Right cardiac atrium (tissue), 5 donors: Measurements from ENCODE around the gene HSPD1. TPM values are rescaled to one million over a fixed set of nuclear protein-coding genes. Genes with fewer than 3 reads are reported as not detected.
"Not testable (repeated sequence)": the region's sequence is repeated elsewhere in the genome, so short reads cannot be mapped to it uniquely, and the experiment has no call there.

Source experiments
- ATAC-seq, 2 donors: fragments of 200-7000 bp; cut with Tn5 transposase; one replicate each; pipeline versions ENCODE4 v1.8.0 to v1.9.1; 2020; ENCODE audit warnings: moderate library complexity in 2 of 2, mild to moderate bottlenecking in 1 of 2
- DNase-seq, 3 donors: peaks; one replicate each; pipeline ENCODE4 v3.0.0-alpha.2; 2020
- H3K27ac ChIP-seq: one replicate; pipeline ENCODE4 v1.5.1; 2013; ENCODE audit warnings: mild to moderate bottlenecking, low read length, control low read depth, moderate library complexity
- H3K27me3 ChIP-seq: one replicate; pipeline ENCODE4 v1.6.1; 2013; ENCODE audit not compliant: control insufficient read depth, insufficient read depth
- H3K4me1 ChIP-seq: one replicate; pipeline ENCODE4 v1.6.1; 2013; ENCODE audit warnings: low read length; ENCODE audit not compliant: control insufficient read depth, insufficient read depth
- H3K4me3 ChIP-seq: one replicate; pipeline ENCODE4 v1.5.1; 2013; ENCODE audit warnings: low read length, control low read depth
- H3K9me3 ChIP-seq: one replicate; pipeline ENCODE4 v1.6.1; 2013; ENCODE audit warnings: low read length; ENCODE audit not compliant: control insufficient read depth
- WGBS: extraction: QIAGEN DNeasy Blood & Tissue Kit; methylation state at CpG from one replicate; pipeline ENCODE4 v1.1.7; 2013; 5-methylcytosine and 5-hydroxymethylcytosine counted together
- intact Hi-C, 4 donors: fragments of 100-400 bp; cut with DNase I; formaldehyde crosslinking; loops; one replicate each; pipeline versions ENCODE4 v1.11.0 to v1.14.0; 2022 to 2023
- polyA plus RNA-seq: library from polyadenylated mRNA; stranded (reverse); fragments of 200-250 nt; gene quantifications from one replicate; pipeline ENCODE4 v1.2.3, GENCODE V29; 2013
- total RNA-seq, 4 donors: library from RNA; stranded (reverse); fragmentation: NEBNext Ultra II Directional; extraction: Animal tissue kit (Norgen Biotek cat#: 25700); gene quantifications; one replicate each; pipeline ENCODE4 v1.2.1, GENCODE V29; 2021
- donor health status: healthy with polysubstance abuse.
- donor health status: DM: no; HTN: yes; CAD: no.
- donor health status: DM: no; HTN: no; CAD: no.
- donor health status: DM: no; HTN: yes; CAD: no; lungs with severe emphysema.
- donor health status: DM: yes; HTN: yes; CAD: no.

Gene HSPD1
- total and polyA plus RNA-seq, 5 donors, result 111 to 182 (median 169) TPM

DNA sequence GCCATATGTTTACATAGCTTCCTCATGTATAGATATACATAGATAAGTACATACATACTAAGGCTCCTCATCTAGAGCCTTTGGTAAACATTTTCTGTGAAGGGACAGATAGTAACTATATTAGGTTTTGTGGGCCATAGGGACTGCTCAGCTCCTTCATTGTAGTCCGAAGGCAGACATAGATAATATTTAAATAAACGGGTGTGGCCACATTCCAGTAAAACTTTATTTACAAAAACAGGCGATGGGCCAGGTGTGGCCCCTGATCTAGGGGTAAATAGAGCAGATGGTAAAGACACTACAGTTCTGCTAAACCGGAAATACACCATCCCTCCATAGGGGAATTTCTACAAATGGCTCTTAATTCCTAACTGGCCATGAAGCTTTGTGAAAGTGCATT, 39.0 kb downstream of the HSPD1 start:
- no peak overlapping the region for H3K27ac ChIP-seq
- WGBS, result 84% methylated on average over 4 of the region's 4 CpGs

DNA sequence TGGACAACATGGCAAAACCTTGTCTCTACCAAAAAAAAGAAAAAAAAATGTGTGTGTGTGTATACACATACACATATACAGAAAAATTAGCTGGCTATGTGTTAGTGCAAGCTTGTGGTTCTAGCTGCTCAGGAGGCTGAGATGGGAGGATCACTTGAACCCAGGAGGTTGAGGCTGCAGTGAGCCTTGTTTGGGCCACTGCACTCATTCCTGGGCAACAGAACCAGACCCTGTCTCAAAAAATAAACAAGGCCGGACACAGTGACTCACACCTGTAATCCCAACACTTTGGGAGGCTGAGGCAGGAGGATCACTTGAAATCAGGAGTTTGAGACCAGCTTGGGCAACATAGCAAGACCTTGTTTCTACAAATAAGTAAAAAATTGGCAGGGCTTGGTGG, 44.2 kb downstream of the HSPD1 start:
- Histone ChIP-seq H3K4me3 (no peak overlapping the region), H3K27me3 (no peaks in the 10 kb centered on the region), H3K27ac (no peak overlapping the region), H3K4me1 (peaks cover 3% of the 10 kb centered on the region), H3K9me3 (no peaks in the 10 kb centered on the region)
- no peak for DNase-seq
- WGBS, result 98% methylated on average over 1 of the region's 1 CpG
- intact Hi-C loops, result no loop called here
- ATAC-seq, result no peak

More for the DNA sequence above, 39.0 kb downstream of the HSPD1 start:
- no peak for DNase-seq
- Histone ChIP-seq H3K27me3 (no peaks in the 10 kb centered on the region), H3K4me3 (no peak overlapping the region), H3K9me3 (no peaks in the 10 kb centered on the region), H3K4me1 (peaks cover 3% of the 10 kb centered on the region)
- ATAC-seq, result no peak
- intact Hi-C loops, result no loop called here

DNA sequence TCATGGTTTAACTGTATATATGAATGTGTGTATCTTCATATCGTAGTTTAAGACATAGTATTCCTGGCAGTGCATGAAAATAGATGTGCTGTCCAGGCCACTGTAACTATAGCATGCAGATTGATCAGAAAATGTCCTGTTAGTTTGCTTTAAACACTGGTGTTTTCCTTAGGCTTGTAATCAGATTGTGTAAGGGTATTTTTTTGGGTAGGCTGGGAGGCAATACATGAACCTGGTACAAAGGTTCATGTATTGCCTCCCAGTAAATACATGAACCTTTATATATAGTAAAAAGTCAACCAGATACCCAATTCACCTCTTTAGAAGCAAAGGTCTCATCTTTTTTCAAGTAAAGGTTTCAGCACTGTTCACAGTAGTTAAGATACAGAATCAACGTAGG, 44.7 kb downstream of the HSPD1 start:
- WGBS, result 68% methylated on average over 2 of the region's 2 CpGs
- Histone ChIP-seq H3K4me1 (peaks cover 3% of the 10 kb centered on the region), H3K4me3 (peak overlapping the region; percentile 90), H3K27ac (no peak overlapping the region), H3K9me3 (no peaks in the 10 kb centered on the region), H3K27me3 (no peaks in the 10 kb centered on the region)
- no peak for DNase-seq
- intact Hi-C loops, result no loop called here
- ATAC-seq, result no peak

DNA sequence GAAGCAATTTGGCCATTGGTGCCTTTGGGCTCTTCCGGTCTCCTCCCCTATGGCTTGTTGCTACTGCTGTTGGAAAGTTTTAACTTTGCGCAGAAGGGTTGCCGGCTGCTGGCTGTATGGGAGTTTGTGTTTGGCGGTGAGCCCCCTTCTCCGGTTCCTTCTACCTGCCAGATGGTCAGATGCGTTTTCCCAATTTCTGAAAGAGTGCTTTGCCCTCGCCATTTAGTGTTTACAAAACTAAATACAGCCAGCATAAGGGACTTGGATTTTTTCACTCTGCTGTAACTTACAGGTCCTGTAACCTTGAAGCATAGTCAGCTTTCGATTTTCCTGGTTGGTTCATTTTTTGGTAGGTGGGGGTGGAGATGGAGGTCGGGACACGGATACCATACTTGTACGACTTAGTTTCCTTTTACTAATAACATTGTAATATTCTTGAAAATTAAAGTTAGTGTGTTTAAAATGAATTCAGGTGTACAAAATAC, 45.7 kb downstream of the HSPD1 start:
- no peaks in the 10 kb centered on the region for H3K4me1 ChIP-seq
- H3K4me3 ChIP-seq, result peak overlapping the region; percentile 90
- no peaks in the 10 kb centered on the region for H3K27me3 ChIP-seq
- peak overlapping the region; percentile 99 for H3K27ac ChIP-seq
- H3K9me3 ChIP-seq, result no peaks in the 10 kb centered on the region
- peak; percentile 75 to 86 for ATAC-seq
- DNase-seq, result no peak
- intact Hi-C loops, result no loop called here
- WGBS, result under 1% methylated on average over 11 of the region's 11 CpGs

DNA sequence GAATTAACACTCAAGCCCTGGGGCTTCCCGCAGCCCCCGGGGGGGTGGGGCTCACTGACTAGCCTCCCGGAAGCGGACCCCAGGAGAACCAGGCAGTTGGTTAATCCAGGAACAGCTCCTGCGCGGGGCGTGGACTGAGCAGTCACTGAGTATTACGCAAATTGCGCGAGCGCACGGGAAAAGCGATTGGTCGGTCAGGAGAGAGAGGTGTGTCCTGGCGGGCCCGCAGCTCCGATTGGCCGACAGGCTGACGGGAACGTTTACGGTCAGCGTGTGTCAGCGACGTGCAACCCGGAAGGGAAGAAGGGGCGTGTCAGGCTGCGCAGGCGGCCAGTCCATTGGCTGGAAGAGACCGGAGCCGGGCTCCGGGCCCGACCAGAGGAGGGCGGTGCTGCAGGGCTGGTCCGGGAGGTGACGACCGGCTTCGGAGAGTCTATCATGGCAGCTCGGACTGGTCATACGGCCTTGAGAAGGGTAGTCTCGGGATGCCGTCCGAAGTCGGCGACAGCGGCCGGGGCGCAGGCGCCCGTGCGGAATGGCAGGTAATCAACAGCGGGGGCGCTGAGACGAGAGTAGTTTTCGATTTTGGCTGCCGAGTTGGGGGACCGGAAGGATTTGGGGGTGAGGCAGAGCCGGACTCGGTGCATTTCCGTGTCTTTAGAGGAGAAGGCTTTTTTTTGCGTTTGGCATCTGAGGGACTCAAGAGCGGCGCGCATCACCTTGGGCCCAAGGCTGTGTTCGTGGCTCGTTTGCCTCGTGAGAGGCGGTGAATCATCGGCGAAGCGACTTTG, 46.3 kb downstream of the HSPD1 start, which contains the start of gene COQ10B:
COQ10B (plus strand) TSS at position 430 of the 791 bp plus-strand sequence; CDS start at position 439, 9 bp downstream.
- intact Hi-C loops, result no loop called here

DNA sequence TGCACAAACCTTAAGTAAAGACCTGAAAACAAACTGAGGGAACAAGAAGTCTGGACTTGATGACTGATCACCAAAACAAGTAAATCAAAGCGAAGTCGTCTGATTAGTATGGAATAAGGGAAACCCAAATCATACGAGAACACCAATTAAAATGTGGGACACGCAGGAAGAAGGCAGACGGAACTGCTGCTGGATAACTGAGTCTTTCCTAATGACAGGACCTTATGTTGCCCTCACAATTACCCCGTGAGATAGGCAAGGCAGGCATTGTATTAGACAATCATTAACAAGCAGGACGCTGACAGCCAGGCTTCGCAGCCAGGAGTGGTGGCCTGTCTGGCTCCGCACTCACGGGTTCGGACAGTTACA, 46.9 kb downstream of the HSPD1 start:
- 2% methylated on average over 11 of the region's 11 CpGs for WGBS
- no peak for DNase-seq
- peak overlapping the region; percentile 99 for H3K27ac ChIP-seq

More for the DNA sequence above, 46.3 kb downstream of the HSPD1 start, which contains the start of gene COQ10B:
- H3K27ac ChIP-seq, result peak within 1 kb of the TSS; percentile 99
- ATAC-seq (peak; percentile 99), DNase-seq (peak; percentile 100)
- WGBS, result under 1% methylated on average over 70 of the region's 70 CpGs
- H3K27me3 ChIP-seq, result no peaks in the 10 kb centered on the region
- no peaks in the 10 kb centered on the region for H3K9me3 ChIP-seq
- no peaks in the 10 kb centered on the region for H3K4me1 ChIP-seq
- H3K4me3 ChIP-seq, result peak within 1 kb of the TSS; percentile 90

DNA sequence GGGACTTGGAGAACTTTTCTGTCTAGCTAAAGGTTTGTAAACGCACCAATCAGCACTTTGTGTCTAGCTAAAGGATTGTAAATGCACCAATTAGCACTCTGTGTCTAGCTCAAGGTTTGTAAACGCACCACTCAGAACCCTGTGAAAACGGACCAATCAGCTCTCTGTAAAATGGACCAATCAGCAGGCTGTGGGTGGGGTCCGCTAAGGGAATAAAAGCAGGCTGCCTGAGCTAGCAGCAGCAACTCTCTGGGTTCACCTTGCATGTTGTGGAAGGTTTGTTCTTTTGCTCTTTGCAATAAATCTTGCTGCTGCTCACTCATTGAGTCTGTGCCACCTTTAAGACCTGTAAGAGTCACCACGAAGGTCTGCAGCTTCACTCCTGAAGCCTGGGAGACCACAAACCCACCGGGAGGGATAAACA, 48.7 kb downstream of the HSPD1 start:
- ATAC-seq, H3K4me3 ChIP-seq, DNase-seq, H3K27ac ChIP-seq, intact Hi-C loops, H3K4me1 ChIP-seq, H3K27me3 ChIP-seq, H3K9me3 ChIP-seq: not testable (repeated sequence)
- 85% methylated on average over 6 of the region's 6 CpGs for WGBS

More for the DNA sequence above, 46.9 kb downstream of the HSPD1 start:
- Histone ChIP-seq H3K4me1 (no peaks in the 10 kb centered on the region), H3K4me3 (peak overlapping the region; percentile 74), H3K9me3 (no peaks in the 10 kb centered on the region), H3K27me3 (no peaks in the 10 kb centered on the region)
- intact Hi-C loops, result no loop called here
- ATAC-seq, result no peak

DNA sequence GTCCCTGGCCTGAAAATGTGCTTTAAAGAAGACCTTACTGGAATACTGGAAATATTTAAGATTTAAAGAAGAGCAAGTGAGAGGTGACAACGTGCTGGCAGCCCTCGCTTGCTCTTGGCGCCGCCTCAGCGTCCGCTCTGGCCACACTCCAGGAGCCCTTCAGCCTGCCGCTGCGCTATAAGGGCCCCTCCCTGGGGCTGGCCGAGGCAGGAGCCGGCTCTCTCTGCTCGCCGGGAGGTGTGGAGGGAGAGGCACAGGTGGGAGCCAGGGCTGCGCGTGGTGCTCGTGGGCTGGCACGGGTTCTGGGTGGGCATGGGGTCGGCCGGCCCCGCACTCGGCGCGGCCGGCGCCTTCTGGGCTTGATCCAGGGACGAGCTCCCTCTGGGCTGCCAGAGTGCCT, 49.2 kb downstream of the HSPD1 start:
- ATAC-seq (no peak), DNase-seq (peak; percentile 40 to 80 (median 74))
- H3K4me1 ChIP-seq, result no peaks in the 10 kb centered on the region
- H3K27me3 ChIP-seq, result no peaks in the 10 kb centered on the region
- no peaks in the 10 kb centered on the region for H3K9me3 ChIP-seq
- H3K4me3 ChIP-seq, result no peak overlapping the region
- H3K27ac ChIP-seq, result no peak overlapping the region
- intact Hi-C loops, result no loop called here
- WGBS, result 77% methylated on average over 25 of the region's 25 CpGs

DNA sequence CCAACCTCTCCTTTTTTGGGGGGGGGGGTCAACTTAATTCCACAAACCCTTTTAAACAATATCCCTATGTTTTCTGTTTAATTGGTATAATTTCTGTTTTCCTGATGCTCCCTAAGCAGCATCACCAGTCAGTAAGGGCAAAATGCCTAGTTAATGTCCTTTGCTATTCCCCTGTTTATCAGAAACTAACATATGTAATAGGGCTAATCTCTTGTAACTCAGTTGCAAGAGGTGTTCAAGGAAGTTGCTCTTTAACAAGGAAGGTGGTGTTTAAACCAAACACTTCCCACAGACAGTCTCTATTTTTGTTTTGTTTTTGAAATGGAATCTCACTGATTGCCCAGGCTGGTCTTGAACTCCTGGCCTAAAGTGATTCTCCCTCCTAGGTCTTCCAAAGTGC, 52.8 kb downstream of the HSPD1 start:
- H3K9me3 ChIP-seq, result no peaks in the 10 kb centered on the region
- ATAC-seq, result no peak

DNA sequence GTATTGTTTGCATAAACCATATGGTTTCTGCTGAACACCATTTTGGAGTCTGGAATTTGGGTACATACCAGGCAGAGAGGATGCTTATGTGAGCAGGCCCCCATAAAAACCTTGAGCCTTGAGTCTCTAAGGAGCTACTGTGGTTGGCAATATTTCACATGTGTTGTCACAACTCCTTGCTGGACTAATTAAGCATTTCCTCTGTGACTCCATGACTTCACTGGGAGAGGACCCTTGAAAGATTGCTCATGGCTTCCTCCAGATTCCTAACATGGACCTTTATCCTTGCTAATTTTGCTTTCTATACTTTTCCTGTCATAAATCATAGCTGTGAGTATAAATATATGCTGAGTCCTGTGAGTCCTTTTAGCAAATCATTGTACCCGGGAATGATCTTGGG, 53.9 kb downstream of the HSPD1 start:
- no peaks in the 10 kb centered on the region for H3K27me3 ChIP-seq
- DNase-seq, result no peak
- no peak overlapping the region for H3K4me3 ChIP-seq
- intact Hi-C loops, result no loop called here
- no peaks in the 10 kb centered on the region for H3K4me1 ChIP-seq
- H3K9me3 ChIP-seq, result no peaks in the 10 kb centered on the region
- no peak overlapping the region for H3K27ac ChIP-seq
- 75% methylated on average over 1 of the region's 1 CpG for WGBS
- no peak for ATAC-seq

More for the DNA sequence above, 52.8 kb downstream of the HSPD1 start:
- H3K27ac ChIP-seq, result no peak overlapping the region
- H3K4me3 ChIP-seq, result no peak overlapping the region
- DNase-seq, result no peak
- H3K27me3 ChIP-seq, result no peaks in the 10 kb centered on the region
- no peaks in the 10 kb centered on the region for H3K4me1 ChIP-seq
- intact Hi-C loops, result no loop called here

DNA sequence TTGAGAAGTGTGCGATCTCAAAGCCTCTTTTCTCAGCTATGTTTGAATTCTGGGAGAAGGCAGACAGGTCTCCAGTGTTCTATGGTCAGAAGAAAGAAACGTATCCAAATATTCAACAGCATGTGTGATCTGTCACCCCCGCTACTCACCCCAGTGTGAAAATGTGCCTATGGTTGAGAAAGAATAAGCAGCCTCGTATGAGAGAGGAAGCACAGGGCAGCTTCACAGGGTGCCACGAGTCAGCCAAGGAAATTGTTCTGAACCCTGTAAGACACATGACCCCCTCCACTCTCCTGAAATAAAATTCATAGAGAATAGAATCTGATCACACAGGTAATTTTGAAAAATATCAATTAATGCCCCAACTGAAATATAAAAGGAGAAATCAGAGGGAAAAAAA, 56.8 kb downstream of the HSPD1 start:
- peak in 1 of 2 donors; percentile 56 for ATAC-seq
- intact Hi-C loops, result no loop called here
- Histone ChIP-seq H3K27ac (no peak overlapping the region), H3K27me3 (no peaks in the 10 kb centered on the region), H3K4me3 (no peak overlapping the region), H3K4me1 (no peaks in the 10 kb centered on the region), H3K9me3 (no peaks in the 10 kb centered on the region)
- WGBS, result 57% methylated on average over 5 of the region's 5 CpGs
- DNase-seq, result no peak
